Measurements from ENCODE around the gene ANKRD2.
"Not testable (repeated sequence)": the region's sequence is repeated elsewhere in the genome, so short reads cannot be mapped to it uniquely, and the experiment has no call there.

Gene ANKRD2

GRCh38 chr10:97572214-97572989 lies at the start of gene ANKRD2:
Gene ANKRD2, plus strand, starts transcription at chr10:97572779. Its CDS starts 10 bp downstream, at chr10:97572789.
- peak; percentile 71 for TF ChIP-seq CTCF (conservative IDR thresholded peaks at IDR 0.05; ENCODE audit: low read depth)
- DNase-seq (ENCODE audit: low spot score): peak; percentile 67
- POLR2A ChIA-PET (ENCODE audit: low non-redundant PET): interaction anchor here (0.6 kb wide), 1 partner anchor 70 kb away, joined by 5 read pairs; no protein-coding TSS in a partner anchor
- CTCF ChIA-PET: interaction anchor here (0.6 to 3.8 kb wide), 17 partner anchors 11 to 475 kb away, joined by 3 to 35 read pairs (median 4); partner anchors contain the start of gene C10orf62
- H3K27ac ChIP-seq: peak within 1 kb of the TSS; percentile 99

GRCh38 chr10:97522937-97523336 lies 49.6 kb upstream of the ANKRD2 start:
- TF ChIP-seq CTCF (conservative IDR thresholded peaks at IDR 0.05; ENCODE audit: low read depth): no peak
- POLR2A ChIA-PET (ENCODE audit: low non-redundant PET): no interaction called here
- no peak for DNase-seq (ENCODE audit: low spot score)
- CTCF ChIA-PET: interaction anchor here (2.4 kb wide), 1 partner anchor 11 kb away, joined by 7 read pairs; no protein-coding TSS in a partner anchor
- no peak overlapping the region for H3K27ac ChIP-seq

GRCh38 chr10:97525086-97525485 lies 47.5 kb upstream of the ANKRD2 start:
- no peak for TF ChIP-seq CTCF (conservative IDR thresholded peaks at IDR 0.05; ENCODE audit: low read depth)
- H3K27ac ChIP-seq: no peak overlapping the region
- ChIA-PET CTCF (interaction anchor here (0.5 to 0.6 kb wide), 2 partner anchors 27 to 67 kb away, joined by 3 to 6 read pairs; no protein-coding TSS in a partner anchor), POLR2A (ENCODE audit: low non-redundant PET) (no interaction called here)
- DNase-seq (ENCODE audit: low spot score): no peak

GRCh38 chr10:97525683-97526110 lies 46.9 kb upstream of the ANKRD2 start:
- ChIA-PET POLR2A (ENCODE audit: low non-redundant PET) (no interaction called here), CTCF (interaction anchor here (0.6 kb wide), 1 partner anchor 66 kb away, joined by 3 read pairs; no protein-coding TSS in a partner anchor)
- H3K27ac ChIP-seq: no peak overlapping the region
- no peak for DNase-seq (ENCODE audit: low spot score)
- no peak for TF ChIP-seq CTCF (conservative IDR thresholded peaks at IDR 0.05; ENCODE audit: low read depth)

GRCh38 chr10:97528876-97529275 lies 43.7 kb upstream of the ANKRD2 start:
- CTCF ChIA-PET; DNase-seq (ENCODE audit: low spot score); POLR2A ChIA-PET (ENCODE audit: low non-redundant PET); H3K27ac ChIP-seq: not testable (repeated sequence)

- H3K27ac ChIP-seq: peak overlapping the region; percentile 30
- no peak for DNase-seq (ENCODE audit: low spot score)
- POLR2A ChIA-PET (ENCODE audit: low non-redundant PET): interaction anchor here (0.6 kb wide), 1 partner anchor 110 kb away, joined by 3 read pairs; no protein-coding TSS in a partner anchor
- TF ChIP-seq CTCF (conservative IDR thresholded peaks at IDR 0.05; ENCODE audit: low read depth): no peak
- CTCF ChIA-PET: no interaction called here
Observed at GRCh38 chr10:97529685-97530465, 42.7 kb upstream of the ANKRD2 start.
